HG03575 (cell line): Measurements from ENCODE around the gene RGS18.

Experiments
- ATAC-seq: cut with Tn5 transposase; IDR thresholded peaks from one replicate; pipeline ENCODE4 v1.9.1; 2021; ENCODE audit not compliant: unreplicated experiment, insufficient number of reproducible peaks, low FRiP score; ENCODE audit errors: extremely low read depth

The RGS18 gene

GRCh38 chr1:192235127-192235526 lies 76.9 kb downstream of the RGS18 start:
- ATAC-seq: no peak
